Common myeloid progenitor, CD34-positive (primary cell): ENCODE results near the gene PDCD5.

Experiments
- CTCF ChIA-PET: fragments of 350-600 bp; sonication (Branson Sonifier 250); formaldehyde crosslinking; loops from one replicate; lab custom pipeline; 2021; ENCODE audit warnings: antibody characterized with exemption; lab: Charles Lee
- POLR2A ChIA-PET: fragments of 350-600 bp; sonication (Branson Sonifier 250); formaldehyde crosslinking; loops from one replicate; lab custom pipeline; 2021; ENCODE audit warnings: antibody characterized with exemption; lab: Charles Lee
- DNase-seq, 3 donors: peaks; one replicate each; pipeline versions ENCODE4 v3.0.0 to v3.0.0-alpha.2; 2013
- H3K27ac ChIP-seq, 2 experiments: 1 replicate in 1 of 2; 2 replicates in 1 of 2; pipeline ENCODE4 v1.7.0; 2013; ENCODE audit warnings: inconsistent platforms in 2 of 2, low read length in 2 of 2, mild to moderate bottlenecking in 2 of 2, low read depth in 1 of 2, moderate library complexity in 1 of 2; ENCODE audit not compliant: severe bottlenecking in 2 of 2, insufficient read depth in 1 of 2, poor library complexity in 1 of 2
- H3K27me3 ChIP-seq, 5 experiments: replicated peaks in 2 of 5; 1 replicate in 3 of 5; 2 replicates in 2 of 5; pipeline versions ENCODE4 v1.6.1 to v1.7.0; 2013; ENCODE audit warnings: low read length in 4 of 5, mild to moderate bottlenecking in 2 of 5, moderate library complexity in 2 of 5, inconsistent platforms in 1 of 5; ENCODE audit not compliant: insufficient read depth in 5 of 5, control insufficient read depth in 4 of 5
- H3K36me3 ChIP-seq, 4 experiments: 1 replicate in 2 of 4; 2 replicates in 2 of 4; pipeline versions ENCODE4 v1.6.1 to v1.7.0; 2013; ENCODE audit warnings: low read length in 3 of 4, control low read depth in 1 of 4, mild to moderate bottlenecking in 1 of 4; ENCODE audit not compliant: control insufficient read depth in 4 of 4, insufficient read depth in 4 of 4
- H3K4me1 ChIP-seq, 4 experiments: 1 replicate in 3 of 4; 2 replicates in 1 of 4; pipeline versions ENCODE4 v1.6.1 to v1.7.1; 2013; ENCODE audit warnings: low read length in 3 of 4, mild to moderate bottlenecking in 3 of 4, control low read depth in 1 of 4, inconsistent platforms in 1 of 4, moderate library complexity in 1 of 4; ENCODE audit not compliant: control insufficient read depth in 4 of 4, insufficient read depth in 4 of 4; ENCODE audit errors: control extremely low read depth in 1 of 4
- H3K4me3 ChIP-seq, 7 experiments: 1 replicate in 4 of 7; 2 replicates in 3 of 7; pipeline versions ENCODE4 v1.5.1 to v1.7.0; 2013; ENCODE audit warnings: mild to moderate bottlenecking in 7 of 7, low read length in 6 of 7, moderate library complexity in 6 of 7, inconsistent platforms in 2 of 7, low read depth in 2 of 7, control low read depth in 1 of 7; ENCODE audit not compliant: insufficient read depth in 4 of 7, control insufficient read depth in 1 of 7; ENCODE audit errors: extremely low read depth in 1 of 7
- H3K9me3 ChIP-seq, 5 experiments: 1 replicate in 4 of 5; 2 replicates in 1 of 5; pipeline versions ENCODE4 v1.6.1 to v1.7.1; 2013; ENCODE audit warnings: low read length in 4 of 5, mild to moderate bottlenecking in 2 of 5, inconsistent platforms in 1 of 5, low read depth in 1 of 5, moderate library complexity in 1 of 5; ENCODE audit not compliant: control insufficient read depth in 4 of 5, insufficient read depth in 2 of 5; ENCODE audit errors: control extremely low read depth in 1 of 5
- WGBS: methylation state at CpG from one replicate; pipeline ENCODE4 v1.1.5; 2013; ENCODE audit not compliant: insufficient coverage; 5-methylcytosine and 5-hydroxymethylcytosine counted together

The PDCD5 gene

GRCh38 chr19:32542477-32543108, 38.4 kb upstream of the PDCD5 start:
- H3K27me3 ChIP-seq, result peaks cover 0 to 2% (median 0%) of the 10 kb centered on the region in 5 experiments
- POLR2A ChIA-PET, result no interaction called here
- WGBS, result 81% methylated on average over 6 of the region's 8 CpGs
- DNase-seq, result no peak
- H3K4me3 ChIP-seq, result no peak overlapping the region
- H3K9me3 ChIP-seq, result peaks cover 0 to 9% (median 0%) of the 10 kb centered on the region in 5 experiments
- CTCF ChIA-PET, result no interaction called here
- no peaks in the 10 kb centered on the region for H3K4me1 ChIP-seq
- no peak overlapping the region for H3K27ac ChIP-seq
- H3K36me3 ChIP-seq, result no peaks in the 10 kb centered on the region

- peaks cover 0 to 7% (median 0%) of the 10 kb centered on the region in 5 experiments for H3K9me3 ChIP-seq
- no peaks in the 10 kb centered on the region for H3K4me1 ChIP-seq
- H3K36me3 ChIP-seq, result no peaks in the 10 kb centered on the region
- no peak for DNase-seq
- peaks cover 0 to 2% (median 0%) of the 10 kb centered on the region in 5 experiments for H3K27me3 ChIP-seq
- no peak overlapping the region for H3K27ac ChIP-seq
- CTCF ChIA-PET, result no interaction called here
- POLR2A ChIA-PET, result no interaction called here
- H3K4me3 ChIP-seq, result no peak overlapping the region
- no CpG with 5 or more reads among the region's 11 CpGs for WGBS
Measured at GRCh38 chr19:32543115-32543900, 37.7 kb upstream of the PDCD5 start.

- no peaks in the 10 kb centered on the region for H3K36me3 ChIP-seq
- POLR2A ChIA-PET, result no interaction called here
- no peak for DNase-seq
- H3K9me3 ChIP-seq, result no peaks in the 10 kb centered on the region
- H3K4me1 ChIP-seq, result no peaks in the 10 kb centered on the region
- H3K27ac ChIP-seq, result no peak overlapping the region
- WGBS, result 87% methylated on average over 2 of the region's 7 CpGs
- CTCF ChIA-PET, result no interaction called here
- peaks cover 0 to 2% (median 0%) of the 10 kb centered on the region in 5 experiments for H3K27me3 ChIP-seq
- no peak overlapping the region for H3K4me3 ChIP-seq
Measured at GRCh38 chr19:32544917-32545316, 36.1 kb upstream of the PDCD5 start.

GRCh38 chr19:32550666-32551065, 30.3 kb upstream of the PDCD5 start:
- Histone ChIP-seq H3K9me3 (no peaks in the 10 kb centered on the region), H3K27me3 (peaks cover 0 to 2% (median 0%) of the 10 kb centered on the region in 5 experiments), H3K4me3 (no peak overlapping the region), H3K27ac (no peak overlapping the region), H3K4me1 (no peaks in the 10 kb centered on the region), H3K36me3 (no peaks in the 10 kb centered on the region)
- ChIA-PET POLR2A (interaction anchor here (0.7 kb wide), 1 partner anchor 446 kb away, joined by 3 read pairs; no protein-coding TSS in a partner anchor), CTCF (no interaction called here)
- no peak for DNase-seq
- WGBS, result 86% methylated on average over 1 of the region's 5 CpGs

- no peaks in the 10 kb centered on the region for H3K36me3 ChIP-seq
- DNase-seq, result no peak
- ChIA-PET POLR2A (no interaction called here), CTCF (no interaction called here)
- H3K9me3 ChIP-seq, result no peaks in the 10 kb centered on the region
- no peak overlapping the region for H3K4me3 ChIP-seq
- no peak overlapping the region for H3K27ac ChIP-seq
- H3K27me3 ChIP-seq, result peaks cover 0 to 3% (median 2%) of the 10 kb centered on the region in 5 experiments
- H3K4me1 ChIP-seq, result no peaks in the 10 kb centered on the region
- 83% methylated on average over 1 of the region's 1 CpG for WGBS
Measured at GRCh38 chr19:32555786-32556185, 25.2 kb upstream of the PDCD5 start.

- H3K4me3 ChIP-seq, result no peak overlapping the region
- H3K4me1 ChIP-seq, result no peaks in the 10 kb centered on the region
Measured at GRCh38 chr19:32558607-32559228, 22.3 kb upstream of the PDCD5 start.

GRCh38 chr19:32563761-32564160, 17.2 kb upstream of the PDCD5 start:
- Histone ChIP-seq H3K4me1 (no peaks in the 10 kb centered on the region), H3K4me3 (no peak overlapping the region), H3K27me3 (peaks cover 0 to 5% (median 0%) of the 10 kb centered on the region in 5 experiments), H3K27ac (no peak overlapping the region), H3K9me3 (no peaks in the 10 kb centered on the region), H3K36me3 (no peaks in the 10 kb centered on the region)
- DNase-seq, result no peak
- ChIA-PET CTCF (interaction anchor here (0.7 kb wide), 1 partner anchor 485 kb away, joined by 3 read pairs; no protein-coding TSS in a partner anchor), POLR2A (no interaction called here)
- 97% methylated on average over 5 of the region's 9 CpGs for WGBS

More at GRCh38 chr19:32558607-32559228, 22.3 kb upstream of the PDCD5 start:
- no peak overlapping the region for H3K27ac ChIP-seq
- H3K36me3 ChIP-seq, result no peaks in the 10 kb centered on the region
- ChIA-PET POLR2A (no interaction called here), CTCF (no interaction called here)
- DNase-seq, result no peak
- WGBS, result 67% methylated on average over 8 of the region's 10 CpGs
- peaks cover 0 to 3% (median 2%) of the 10 kb centered on the region in 5 experiments for H3K27me3 ChIP-seq
- no peaks in the 10 kb centered on the region for H3K9me3 ChIP-seq
